ENCODE results near the gene KRTAP24-1. TPM values are rescaled to one million over a fixed set of nuclear protein-coding genes. Genes with fewer than 3 reads are reported as not detected.

KRTAP24-1 gene
- total and polyA plus RNA-seq, 7 donors, result not detected

GRCh38 chr21:30245061-30245460 lies 37.7 kb downstream of the KRTAP24-1 start:
- Histone ChIP-seq H3K27ac (no peak overlapping the region), H3K9me3 (no peaks in the 10 kb centered on the region), H3K36me3 (ENCODE audit: insufficient read depth in 1 of 2, low read depth in 1 of 2) (no peaks in the 10 kb centered on the region), H3K27me3 (ENCODE audit: insufficient read depth in 3 of 3, low read length in 2 of 3) (no peaks in the 10 kb centered on the region), H3K4me3 (no peak overlapping the region), H3K4me1 (no peaks in the 10 kb centered on the region)
- intact Hi-C loops (cut with DNase I), result no loop called here
- no peak for TF ChIP-seq CTCF (IDR thresholded peaks at IDR 0.05)
- ATAC-seq (no peak), DNase-seq (no peak)

- Histone ChIP-seq H3K9me3 (no peaks in the 10 kb centered on the region), H3K36me3 (ENCODE audit: insufficient read depth in 1 of 2, low read depth in 1 of 2) (no peaks in the 10 kb centered on the region), H3K4me1 (no peaks in the 10 kb centered on the region), H3K27ac (no peak overlapping the region), H3K27me3 (ENCODE audit: insufficient read depth in 3 of 3, low read length in 2 of 3) (no peaks in the 10 kb centered on the region), H3K4me3 (no peak overlapping the region)
- intact Hi-C loops (cut with DNase I), result no loop called here
- DNase-seq, result no peak
- no peak for ATAC-seq
- no peak for TF ChIP-seq CTCF (IDR thresholded peaks at IDR 0.05)
Observed at GRCh38 chr21:30243691-30244090, 39.1 kb downstream of the KRTAP24-1 start.

- intact Hi-C loops (cut with DNase I), result no loop called here
- H3K9me3 ChIP-seq, result no peaks in the 10 kb centered on the region
- H3K4me1 ChIP-seq, result no peaks in the 10 kb centered on the region
- H3K4me3 ChIP-seq, result no peak overlapping the region
- no peaks in the 10 kb centered on the region for H3K36me3 ChIP-seq (ENCODE audit: insufficient read depth in 1 of 2, low read depth in 1 of 2)
- TF ChIP-seq CTCF (IDR thresholded peaks at IDR 0.05), result no peak
- no peaks in the 10 kb centered on the region for H3K27me3 ChIP-seq (ENCODE audit: insufficient read depth in 3 of 3, low read length in 2 of 3)
- no peak for DNase-seq
- ATAC-seq, result no peak
- 47 to 55% (median 53%) methylated on average over 3 of the region's 3 CpGs for WGBS, 3 donors
- no peak overlapping the region for H3K27ac ChIP-seq
Observed at GRCh38 chr21:30240661-30241060, 42.1 kb downstream of the KRTAP24-1 start.

GRCh38 chr21:30238168-30238567 lies 44.6 kb downstream of the KRTAP24-1 start:
- Histone ChIP-seq H3K4me3 (no peak overlapping the region), H3K4me1 (no peaks in the 10 kb centered on the region), H3K27ac (no peak overlapping the region), H3K36me3 (ENCODE audit: insufficient read depth in 1 of 2, low read depth in 1 of 2) (no peaks in the 10 kb centered on the region), H3K27me3 (ENCODE audit: insufficient read depth in 3 of 3, low read length in 2 of 3) (no peaks in the 10 kb centered on the region), H3K9me3 (no peaks in the 10 kb centered on the region)
- DNase-seq, result no peak
- intact Hi-C loops (cut with DNase I), result no loop called here
- 84 to 93% (median 85%) methylated on average over 1 of the region's 1 CpG for WGBS, 3 donors
- no peak for ATAC-seq
- no peak for TF ChIP-seq CTCF (IDR thresholded peaks at IDR 0.05)

GRCh38 chr21:30234643-30235042 lies 48.1 kb downstream of the KRTAP24-1 start:
- Histone ChIP-seq H3K4me3 (no peak overlapping the region), H3K36me3 (ENCODE audit: insufficient read depth in 1 of 2, low read depth in 1 of 2) (no peaks in the 10 kb centered on the region), H3K27me3 (ENCODE audit: insufficient read depth in 3 of 3, low read length in 2 of 3) (no peaks in the 10 kb centered on the region), H3K9me3 (no peaks in the 10 kb centered on the region), H3K4me1 (no peaks in the 10 kb centered on the region), H3K27ac (no peak overlapping the region)
- TF ChIP-seq CTCF (IDR thresholded peaks at IDR 0.05), result no peak
- no peak for DNase-seq
- intact Hi-C loops (cut with DNase I), result no loop called here
- WGBS, 3 donors, result 42 to 50% (median 44%) methylated on average over 2 of the region's 2 CpGs
- no peak for ATAC-seq
